Muscle layer of duodenum (tissue), 2 donors: Measurements from ENCODE around the gene RPGRIP1.
A peak's percentile ranks its signal among the peaks of the same experiment; 100 is the strongest.

Source experiments
- H3K27ac ChIP-seq: one replicate; pipeline ENCODE4 v1.7.0; 2013; ENCODE audit warnings: mild to moderate bottlenecking, low read length
- H3K27me3 ChIP-seq: one replicate; pipeline ENCODE4 v1.7.0; 2013; ENCODE audit warnings: low read depth, mild to moderate bottlenecking, control low read depth, low read length
- H3K36me3 ChIP-seq, 2 donors: one replicate each; pipeline ENCODE4 v1.7.0; 2013; ENCODE audit warnings: low read length in 2 of 2, control low read depth in 1 of 2, mild to moderate bottlenecking in 1 of 2; ENCODE audit not compliant: insufficient read depth in 2 of 2, control insufficient read depth in 1 of 2
- H3K4me1 ChIP-seq, 2 donors: one replicate each; pipeline ENCODE4 v1.7.0; 2013; ENCODE audit warnings: low read length in 2 of 2, mild to moderate bottlenecking in 2 of 2, control low read depth in 1 of 2, moderate library complexity in 1 of 2; ENCODE audit not compliant: insufficient read depth in 2 of 2, control insufficient read depth in 1 of 2
- H3K4me3 ChIP-seq, 2 donors: one replicate each; pipeline ENCODE4 v1.7.0; 2013; ENCODE audit warnings: low read length in 2 of 2, low read depth in 1 of 2, mild to moderate bottlenecking in 1 of 2
- H3K9me3 ChIP-seq, 2 donors: one replicate each; pipeline ENCODE4 v1.7.0; 2013; ENCODE audit warnings: low read length in 2 of 2, control low read depth in 1 of 2, mild to moderate bottlenecking in 1 of 2; ENCODE audit not compliant: control insufficient read depth in 1 of 2
- donor health status: healthy.

The RPGRIP1 gene

GRCh38 chr14:21258889-21259787 is 20.7 kb upstream of the RPGRIP1 start:
- Histone ChIP-seq H3K27ac (no peak overlapping the region), H3K4me1 (peaks cover 24 to 81% of the 10 kb centered on the region in 2 donors), H3K27me3 (no peaks in the 10 kb centered on the region), H3K9me3 (no peaks in the 10 kb centered on the region), H3K4me3 (no peak overlapping the region), H3K36me3 (peaks cover 32 to 48% of the 10 kb centered on the region in 2 donors)

DNA sequence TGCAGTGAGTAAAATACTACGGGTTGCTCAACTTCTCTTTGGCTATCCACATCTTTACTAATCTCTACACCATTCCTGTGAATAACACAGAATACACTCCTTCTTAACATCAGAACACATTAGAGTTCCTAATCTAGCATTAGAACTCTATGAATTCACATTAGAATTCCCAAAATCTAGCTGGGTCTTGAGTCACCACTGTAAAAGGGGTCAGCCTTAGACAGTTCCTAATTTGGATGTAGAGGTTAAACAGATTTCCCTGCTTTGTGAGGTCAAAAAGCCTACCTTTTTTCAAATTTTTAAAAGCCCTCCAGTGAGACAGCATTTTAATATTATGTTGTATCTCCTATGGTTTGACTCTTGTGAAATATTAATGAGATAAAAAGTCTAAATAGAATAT is 18.1 kb upstream of the RPGRIP1 start:
- H3K4me1 ChIP-seq: peaks cover 36 to 86% of the 10 kb centered on the region in 2 donors
- H3K27ac ChIP-seq: no peak overlapping the region
- H3K27me3 ChIP-seq: no peaks in the 10 kb centered on the region
- H3K9me3 ChIP-seq: no peaks in the 10 kb centered on the region
- H3K36me3 ChIP-seq: peaks cover 39 to 44% of the 10 kb centered on the region in 2 donors
- no peak overlapping the region for H3K4me3 ChIP-seq

DNA sequence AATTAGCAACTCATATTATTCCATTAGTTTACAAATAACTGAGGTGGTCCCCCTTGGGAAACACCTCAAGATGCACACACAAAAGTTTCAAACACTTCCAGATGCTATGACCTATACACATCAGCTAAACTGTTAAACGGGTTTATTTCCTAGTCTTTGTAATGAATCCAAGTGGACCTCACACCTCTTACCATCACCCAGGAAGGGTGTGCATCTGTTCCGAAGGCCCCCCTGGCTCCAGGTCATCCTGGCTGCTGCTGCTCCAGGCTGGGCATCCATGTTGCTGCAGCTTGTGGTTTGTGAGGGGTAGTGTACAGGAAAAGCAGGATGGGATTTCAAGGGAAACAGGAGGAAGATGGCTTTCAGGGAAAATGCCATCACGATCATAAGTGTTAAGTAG is 17.5 kb upstream of the RPGRIP1 start:
- H3K27ac ChIP-seq: no peak overlapping the region

GRCh38 chr14:21263284-21264024 is 16.4 kb upstream of the RPGRIP1 start:
- Histone ChIP-seq H3K36me3 (peaks cover 38 to 39% of the 10 kb centered on the region in 2 donors), H3K27me3 (no peaks in the 10 kb centered on the region), H3K4me3 (peak overlapping the region; percentile 12 to 35), H3K27ac (peak overlapping the region; percentile 69), H3K4me1 (peaks cover 34 to 79% of the 10 kb centered on the region in 2 donors), H3K9me3 (no peaks in the 10 kb centered on the region)

More for the DNA sequence above, 17.5 kb upstream of the RPGRIP1 start:
- Histone ChIP-seq H3K4me1 (peaks cover 36 to 85% of the 10 kb centered on the region in 2 donors), H3K27me3 (no peaks in the 10 kb centered on the region), H3K9me3 (no peaks in the 10 kb centered on the region), H3K36me3 (peaks cover 38 to 42% of the 10 kb centered on the region in 2 donors), H3K4me3 (peak overlapping the region in 1 of 2 donors; percentile 28)

DNA sequence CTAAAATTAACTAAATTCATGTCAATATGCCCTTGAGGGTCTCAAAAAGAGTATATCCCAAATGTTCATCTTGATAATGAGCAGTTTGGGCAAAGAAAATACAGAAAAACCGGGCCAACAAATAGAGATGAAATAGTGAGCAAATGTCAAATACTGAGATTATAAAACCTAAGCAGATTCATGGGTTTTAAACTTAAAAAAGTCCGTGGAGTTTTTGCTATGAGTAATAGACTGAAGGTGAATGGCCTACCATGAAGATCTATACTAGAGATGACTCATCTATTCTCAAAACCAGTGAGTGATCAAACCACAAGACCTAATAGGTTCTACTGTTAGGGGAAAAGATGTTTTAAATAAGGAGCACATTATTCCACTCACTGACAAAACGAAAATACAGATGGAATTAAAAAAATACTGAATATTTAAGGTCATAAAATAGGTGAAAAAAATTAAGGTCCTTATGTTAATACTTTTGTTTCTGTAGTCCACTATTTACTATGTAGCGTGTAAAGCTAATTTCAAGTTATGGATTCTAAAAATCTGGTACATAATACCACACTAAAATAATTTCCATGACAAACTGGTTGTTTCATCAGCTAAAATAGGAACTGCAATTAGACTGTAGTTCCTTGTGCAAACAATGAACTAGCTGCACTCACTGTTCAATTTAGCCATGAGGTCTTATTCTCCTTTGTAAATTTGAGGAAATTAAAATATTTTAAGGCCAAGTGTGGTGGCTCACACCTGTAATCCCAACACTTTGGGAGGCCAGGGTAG is 15.7 kb upstream of the RPGRIP1 start:
- Histone ChIP-seq H3K27me3 (no peaks in the 10 kb centered on the region), H3K36me3 (peaks cover 32 to 42% of the 10 kb centered on the region in 2 donors), H3K27ac (peak overlapping the region; percentile 69), H3K9me3 (no peaks in the 10 kb centered on the region), H3K4me3 (peak overlapping the region; percentile 12 to 35), H3K4me1 (peaks cover 27 to 71% of the 10 kb centered on the region in 2 donors)

- no peaks in the 10 kb centered on the region for H3K27me3 ChIP-seq
- peak overlapping the region; percentile 95 to 98 for H3K4me3 ChIP-seq
These were observed 12.4 kb upstream of the RPGRIP1 start for GRCh38 chr14:21267431-21267845.

DNA sequence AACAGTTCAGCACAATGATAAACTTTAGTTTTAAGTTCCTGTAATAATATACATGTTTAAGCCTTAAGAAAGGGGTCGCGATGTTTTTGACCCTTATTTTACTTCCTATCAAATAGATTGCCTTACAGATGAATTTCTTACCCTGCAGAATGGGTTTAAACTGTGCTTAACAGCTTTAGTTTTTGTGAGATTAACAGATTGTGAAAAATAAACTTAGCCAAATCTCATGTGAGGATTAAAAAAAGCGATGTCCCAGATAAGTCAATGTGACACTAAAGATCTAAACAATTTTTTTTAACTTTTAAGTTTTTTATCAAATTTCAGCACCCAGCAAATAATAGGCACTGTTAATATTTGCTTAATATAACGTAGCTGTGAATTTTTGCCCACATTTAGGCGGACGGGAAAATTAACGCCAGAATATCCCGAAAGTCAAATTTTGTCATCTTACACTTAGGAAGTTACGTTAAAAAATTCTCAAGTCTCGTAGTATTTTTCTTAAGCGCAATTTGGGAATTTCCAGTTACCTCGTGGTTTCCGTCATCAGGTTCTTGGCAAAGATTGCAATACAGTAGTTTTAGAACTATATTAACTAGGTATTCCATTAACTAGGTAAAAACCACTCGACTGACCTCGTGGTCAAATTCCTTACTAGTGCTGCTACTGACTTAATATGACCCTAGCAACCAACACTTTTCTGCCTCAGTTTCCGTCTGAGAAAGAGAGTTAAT is 11.8 kb upstream of the RPGRIP1 start:
- H3K36me3 ChIP-seq: peaks cover 19 to 30% of the 10 kb centered on the region in 2 donors
- H3K27ac ChIP-seq: peak overlapping the region; percentile 99
- peaks cover 21 to 48% of the 10 kb centered on the region in 2 donors for H3K4me1 ChIP-seq
- H3K9me3 ChIP-seq: no peaks in the 10 kb centered on the region
- H3K4me3 ChIP-seq: peak overlapping the region; percentile 95 to 98
- no peaks in the 10 kb centered on the region for H3K27me3 ChIP-seq

More at GRCh38 chr14:21267431-21267845, 12.4 kb upstream of the RPGRIP1 start:
- Histone ChIP-seq H3K27ac (peak overlapping the region; percentile 99), H3K36me3 (peaks cover 21 to 31% of the 10 kb centered on the region in 2 donors), H3K9me3 (no peaks in the 10 kb centered on the region), H3K4me1 (peaks cover 23 to 51% of the 10 kb centered on the region in 2 donors)

DNA sequence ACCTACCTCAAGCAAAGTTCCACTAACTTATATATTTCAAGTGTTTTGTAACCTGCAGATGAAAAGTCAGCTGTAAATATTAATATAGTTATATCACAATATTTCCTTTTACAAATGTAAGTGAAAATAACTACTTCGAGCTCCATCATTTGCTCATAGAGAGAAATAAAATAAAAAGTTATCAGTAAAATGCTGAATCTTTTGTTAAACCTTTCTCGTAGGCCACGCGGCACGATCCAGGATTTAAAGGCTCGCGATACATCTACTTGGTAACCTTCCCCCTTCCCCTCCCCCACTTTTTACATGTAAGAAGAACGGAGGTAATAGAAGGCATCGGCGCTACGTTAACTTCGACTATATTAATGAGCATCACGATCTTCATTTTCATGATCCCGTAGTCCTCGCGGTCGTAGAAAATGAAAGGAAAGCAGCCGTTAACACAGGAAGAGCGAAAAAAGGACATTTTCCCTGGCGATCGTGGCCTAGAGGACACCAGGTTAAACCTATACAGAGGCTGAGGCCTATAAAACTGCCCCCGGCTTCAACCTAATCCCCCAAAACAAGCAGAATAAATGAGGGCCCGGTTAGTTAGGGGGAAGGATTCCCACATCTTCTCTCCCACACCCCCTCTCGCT is 11.1 kb upstream of the RPGRIP1 start:
- Histone ChIP-seq H3K4me3 (peak overlapping the region; percentile 95 to 98), H3K27ac (peak overlapping the region; percentile 99), H3K36me3 (peaks cover 16 to 27% of the 10 kb centered on the region in 2 donors), H3K27me3 (no peaks in the 10 kb centered on the region), H3K4me1 (peaks cover 16 to 42% of the 10 kb centered on the region in 2 donors), H3K9me3 (no peaks in the 10 kb centered on the region)

DNA sequence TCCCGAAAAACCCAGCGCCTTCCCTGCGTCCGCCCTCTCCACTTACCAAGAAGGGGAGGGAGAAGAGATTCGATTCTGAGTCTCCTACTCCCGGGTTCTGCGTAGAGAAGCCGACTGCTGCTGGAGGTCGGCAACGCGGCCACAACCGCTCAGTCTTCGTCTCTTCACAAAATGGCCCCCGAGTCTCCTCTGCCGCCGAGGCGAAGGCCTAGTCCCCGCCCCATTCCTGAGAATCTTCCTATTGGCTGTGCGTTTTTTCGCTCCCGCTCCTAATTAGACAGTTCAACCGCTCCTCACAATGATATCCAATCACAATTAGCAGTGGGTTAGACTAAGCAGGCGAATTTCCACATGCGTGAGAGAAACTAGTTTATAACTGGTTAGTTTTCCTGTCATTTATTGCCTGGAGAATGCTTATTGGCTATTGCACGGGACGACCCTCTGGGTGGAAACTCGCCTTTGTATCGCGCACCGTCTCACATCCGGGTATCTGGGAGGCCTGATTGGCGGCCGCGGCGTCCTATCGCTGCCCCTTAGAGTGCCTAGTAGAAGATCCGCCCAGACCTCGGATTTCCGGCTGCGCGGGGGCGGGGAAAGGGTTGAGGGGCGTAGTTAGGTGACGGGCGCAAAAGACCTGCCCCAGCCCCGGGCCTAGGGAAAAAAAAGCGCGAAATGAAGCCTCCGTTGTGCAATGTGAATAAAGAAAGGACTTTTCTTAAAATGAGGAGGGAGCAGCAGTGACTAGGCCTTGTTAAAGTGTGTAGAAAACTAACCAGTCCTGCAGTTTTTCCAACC is 10.4 kb upstream of the RPGRIP1 start, which contains the start of gene HNRNPC:
Gene HNRNPC, minus strand, starts transcription at position 191 of the 795 bp plus-strand sequence. CDS start 35,249 bp downstream, outside the sequence.
- peak within 1 kb of the TSS; percentile 99 for H3K27ac ChIP-seq
- H3K4me3 ChIP-seq: peak within 1 kb of the TSS; percentile 95 to 98
- no peaks in the 10 kb centered on the region for H3K9me3 ChIP-seq
- H3K36me3 ChIP-seq: peaks cover 9 to 20% of the 10 kb centered on the region in 2 donors
- H3K27me3 ChIP-seq: no peaks in the 10 kb centered on the region
- peaks cover 11 to 35% of the 10 kb centered on the region in 2 donors for H3K4me1 ChIP-seq
